WTC11 (cell line): ENCODE results near the gene NEK4. TPM values are rescaled to one million over a fixed set of nuclear protein-coding genes. Genes with fewer than 3 reads are reported as not detected.

Source experiments
- ATAC-seq: fragments of 200-7000 bp; cut with Tn5 transposase; 2 replicates; pipeline ENCODE4 v1.10.0; 2021; ENCODE audit warnings: mild to moderate bottlenecking, moderate library complexity
- CTCF ChIA-PET: fragments of 300-600 bp; sonication (Branson Sonifier 250); formaldehyde crosslinking; loops from one replicate; lab custom pipeline; 2021; ENCODE audit warnings: antibody characterized with exemption; lab: Charles Lee
- POLR2A ChIA-PET: fragments of 350-600 bp; sonication (Branson Sonifier 250); formaldehyde crosslinking; loops from one replicate; lab custom pipeline; 2021; ENCODE audit warnings: antibody characterized with exemption; lab: Charles Lee
- DNase-seq: peaks from one replicate; pipeline ENCODE4 v3.0.0; 2021; ENCODE audit warnings: low spot score
- H3K27ac Mint-ChIP-seq: 2 replicates; pipeline ENCODE4 v1.8.0; 2021; ENCODE audit warnings: mixed read lengths
- H3K27me3 Mint-ChIP-seq: 2 replicates; pipeline ENCODE4 v1.8.0; 2021; ENCODE audit warnings: low read depth, mild to moderate bottlenecking, moderate library complexity, mixed read lengths
- H3K36me3 Mint-ChIP-seq: 2 replicates; pipeline ENCODE4 v1.8.0; 2021; ENCODE audit warnings: mixed read lengths
- H3K4me1 Mint-ChIP-seq: 2 replicates; pipeline ENCODE4 v1.8.0; 2022; ENCODE audit warnings: mixed read lengths
- H3K4me3 Mint-ChIP-seq: 2 replicates; pipeline ENCODE4 v1.8.0; 2021; ENCODE audit warnings: mild to moderate bottlenecking, moderate library complexity, mixed read lengths
- H3K9me3 Mint-ChIP-seq: 2 replicates; pipeline ENCODE4 v1.8.0; 2021; ENCODE audit warnings: mixed read lengths
- ATF1 ChIP-seq: sonication (generic); formaldehyde crosslinking; IDR thresholded peaks from 2 replicates; pipeline ENCODE4 v1.8.1; 2023; ENCODE audit warnings: mild to moderate bottlenecking, moderate library complexity, missing genetic modification reagents
- CBFB ChIP-seq: sonication (generic); formaldehyde crosslinking; IDR thresholded peaks from 2 replicates; pipeline ENCODE4 v1.8.1; 2022; ENCODE audit warnings: mild to moderate bottlenecking, low read depth, missing genetic modification reagents
- FOXP1 ChIP-seq: sonication (generic); formaldehyde crosslinking; IDR thresholded peaks from 2 replicates; pipeline ENCODE4 v1.8.0; 2022; ENCODE audit warnings: missing genetic modification reagents, mild to moderate bottlenecking, moderate library complexity, borderline replicate concordance
- GRHL2 ChIP-seq: fragments of 250-450 bp; sonication (Bioruptor Pico); IDR thresholded peaks from 2 replicates; pipeline ENCODE4 v1.8.0; 2022; ENCODE audit warnings: mild to moderate bottlenecking, moderate library complexity; ENCODE audit not compliant: insufficient replicate concordance, severe bottlenecking
- HMGA2 ChIP-seq: fragments of 250-450 bp; sonication (Bioruptor Pico); IDR thresholded peaks from 2 replicates; pipeline ENCODE4 v1.4.0; 2021; ENCODE audit warnings: mild to moderate bottlenecking, moderate library complexity
- KAT7 ChIP-seq: sonication (generic); formaldehyde crosslinking; IDR thresholded peaks from 2 replicates; pipeline ENCODE4 v1.8.1; 2023; ENCODE audit warnings: missing genetic modification reagents, mild to moderate bottlenecking, borderline replicate concordance
- NFE2L1 ChIP-seq: sonication (generic); formaldehyde crosslinking; IDR thresholded peaks from 2 replicates; pipeline ENCODE4 v1.8.1; 2023; ENCODE audit warnings: missing genetic modification reagents
- NR1H2 ChIP-seq: sonication (generic); formaldehyde crosslinking; IDR thresholded peaks from 2 replicates; pipeline ENCODE4 v1.9.0; 2021; ENCODE audit warnings: mild to moderate bottlenecking, moderate library complexity, missing genetic modification reagents
- PRRX2 ChIP-seq: fragments of 250-450 bp; sonication (Bioruptor Pico); IDR thresholded peaks from 2 replicates; pipeline ENCODE4 v1.8.0; 2021; ENCODE audit warnings: mild to moderate bottlenecking
- RORB ChIP-seq: fragments of 250-450 bp; sonication (Bioruptor Pico); IDR thresholded peaks from 2 replicates; pipeline ENCODE4 v1.9.0; 2021; ENCODE audit warnings: mild to moderate bottlenecking
- SMAD3 ChIP-seq: sonication (generic); formaldehyde crosslinking; IDR thresholded peaks from 2 replicates; pipeline ENCODE4 v1.8.0; 2022; ENCODE audit warnings: missing genetic modification reagents, mild to moderate bottlenecking, borderline replicate concordance
- SOX15 ChIP-seq: fragments of 250-450 bp; sonication (Bioruptor Pico); IDR thresholded peaks from 2 replicates; pipeline ENCODE4 v1.9.0; 2021; ENCODE audit warnings: mild to moderate bottlenecking
- TEAD1 ChIP-seq: sonication (generic); formaldehyde crosslinking; IDR thresholded peaks from 2 replicates; pipeline ENCODE4 v1.8.0; 2022; ENCODE audit warnings: mild to moderate bottlenecking, missing genetic modification reagents
- TP53 ChIP-seq: sonication (generic); formaldehyde crosslinking; IDR thresholded peaks from 2 replicates; pipeline ENCODE4 v1.8.1; 2023; ENCODE audit warnings: mild to moderate bottlenecking, missing genetic modification reagents
- ZNF138 ChIP-seq: sonication (generic); formaldehyde crosslinking; conservative IDR thresholded peaks from 2 replicates; pipeline ENCODE4 v1.8.1; 2022; ENCODE audit warnings: mild to moderate bottlenecking, moderate library complexity, missing genetic modification reagents
- ZNF317 ChIP-seq: sonication (generic); formaldehyde crosslinking; IDR thresholded peaks from 2 replicates; pipeline ENCODE4 v1.8.1; 2023; ENCODE audit warnings: low read depth, mild to moderate bottlenecking, moderate library complexity, missing genetic modification reagents, borderline replicate concordance
- total RNA-seq: library from RNA; stranded (reverse); gene quantifications from 3 replicates; pipeline ENCODE4 v1.2.3, GENCODE V29; 2021
- TF ChIP-seq, protein P1 (sequence below): fragments of 200-600 bp; IDR thresholded peaks from 2 replicates; pipeline ENCODE4 v1.8.0; 2022; ENCODE audit warnings: antibody characterized with exemption
- TF ChIP-seq, protein P2 (sequence below): fragments of 250-450 bp; sonication (Bioruptor Pico); IDR thresholded peaks from 2 replicates; pipeline ENCODE4 v1.8.0; 2021; ENCODE audit warnings: mild to moderate bottlenecking
- TF ChIP-seq, protein P3 (sequence below): sonication (generic); formaldehyde crosslinking; IDR thresholded peaks from 2 replicates; pipeline ENCODE4 v1.8.0; 2022; ENCODE audit warnings: mild to moderate bottlenecking, missing genetic modification reagents
- TF ChIP-seq, protein P4 (sequence below): sonication (generic); formaldehyde crosslinking; IDR thresholded peaks from 2 replicates; pipeline ENCODE4 v1.8.1; 2023; ENCODE audit warnings: mild to moderate bottlenecking, missing genetic modification reagents
- TF ChIP-seq, protein P5 (sequence below): fragments of 250-450 bp; sonication (Bioruptor Pico); IDR thresholded peaks from 2 replicates; pipeline ENCODE4 v1.9.0; 2021; ENCODE audit warnings: moderate library complexity, mild to moderate bottlenecking, inconsistent platforms, borderline replicate concordance
- TF ChIP-seq, protein P6 (sequence below): sonication (generic); formaldehyde crosslinking; IDR thresholded peaks from 2 replicates; pipeline ENCODE4 v1.8.0; 2022; ENCODE audit warnings: mild to moderate bottlenecking, missing genetic modification reagents

NEK4 gene
- total RNA-seq, 1 experiment from 2014 or later: 31.4 TPM

DNA sequence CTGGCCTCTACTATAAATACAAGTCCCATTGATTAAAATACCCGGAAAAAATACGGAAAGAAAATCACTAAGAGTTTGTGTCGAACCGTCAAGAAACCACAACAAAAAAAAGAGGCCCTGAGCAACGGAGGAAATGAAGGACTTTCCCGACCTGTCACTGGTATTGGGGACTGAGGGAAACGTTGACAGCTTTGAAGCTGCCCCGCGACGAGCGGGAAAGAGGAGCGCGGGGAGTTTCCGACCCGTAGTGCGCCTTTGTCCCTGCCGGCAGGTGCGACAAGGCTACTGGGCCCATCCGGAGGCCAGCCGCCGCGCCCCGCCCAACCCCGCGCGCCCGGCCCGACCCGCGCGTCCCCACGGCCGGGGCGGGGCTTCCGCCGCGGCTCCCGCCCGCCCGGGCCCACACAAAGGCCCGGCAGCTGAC lies 85.4 kb downstream of the NEK4 start (continued):
- TF ChIP-seq, protein P1, sequence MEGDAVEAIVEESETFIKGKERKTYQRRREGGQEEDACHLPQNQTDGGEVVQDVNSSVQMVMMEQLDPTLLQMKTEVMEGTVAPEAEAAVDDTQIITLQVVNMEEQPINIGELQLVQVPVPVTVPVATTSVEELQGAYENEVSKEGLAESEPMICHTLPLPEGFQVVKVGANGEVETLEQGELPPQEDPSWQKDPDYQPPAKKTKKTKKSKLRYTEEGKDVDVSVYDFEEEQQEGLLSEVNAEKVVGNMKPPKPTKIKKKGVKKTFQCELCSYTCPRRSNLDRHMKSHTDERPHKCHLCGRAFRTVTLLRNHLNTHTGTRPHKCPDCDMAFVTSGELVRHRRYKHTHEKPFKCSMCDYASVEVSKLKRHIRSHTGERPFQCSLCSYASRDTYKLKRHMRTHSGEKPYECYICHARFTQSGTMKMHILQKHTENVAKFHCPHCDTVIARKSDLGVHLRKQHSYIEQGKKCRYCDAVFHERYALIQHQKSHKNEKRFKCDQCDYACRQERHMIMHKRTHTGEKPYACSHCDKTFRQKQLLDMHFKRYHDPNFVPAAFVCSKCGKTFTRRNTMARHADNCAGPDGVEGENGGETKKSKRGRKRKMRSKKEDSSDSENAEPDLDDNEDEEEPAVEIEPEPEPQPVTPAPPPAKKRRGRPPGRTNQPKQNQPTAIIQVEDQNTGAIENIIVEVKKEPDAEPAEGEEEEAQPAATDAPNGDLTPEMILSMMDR: no peak

DNA sequence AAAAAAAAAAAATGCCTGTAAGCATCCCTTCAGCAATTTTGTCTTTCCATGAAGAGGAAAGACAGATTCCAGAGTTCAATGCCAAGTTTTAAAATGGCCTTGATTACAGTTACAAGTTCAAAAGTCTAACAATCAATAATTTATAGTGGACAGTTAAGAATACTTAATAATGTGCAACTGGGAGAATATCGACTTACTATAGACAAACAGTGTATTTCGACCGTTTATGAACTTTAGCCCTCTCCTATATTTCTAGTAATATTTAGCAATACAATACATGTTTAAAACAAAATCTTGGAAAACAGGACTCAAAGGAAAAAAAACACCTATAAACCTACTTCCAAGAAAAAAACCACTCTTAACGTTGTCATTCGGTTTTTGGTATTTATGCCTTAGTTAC lies 86.6 kb downstream of the NEK4 start:
- Mint-ChIP-seq H3K27ac (no peak overlapping the region), H3K36me3 (peaks cover 36% of the 10 kb centered on the region), H3K4me1 (peaks cover 30% of the 10 kb centered on the region), H3K9me3 (no peaks in the 10 kb centered on the region), H3K27me3 (no peaks in the 10 kb centered on the region; the same call in 1 of the 2 replicates), H3K4me3 (peak overlapping the region; percentile 84)
- CTCF ChIA-PET: no interaction called here
- POLR2A ChIA-PET: no interaction called here
- TF ChIP-seq, protein P2, sequence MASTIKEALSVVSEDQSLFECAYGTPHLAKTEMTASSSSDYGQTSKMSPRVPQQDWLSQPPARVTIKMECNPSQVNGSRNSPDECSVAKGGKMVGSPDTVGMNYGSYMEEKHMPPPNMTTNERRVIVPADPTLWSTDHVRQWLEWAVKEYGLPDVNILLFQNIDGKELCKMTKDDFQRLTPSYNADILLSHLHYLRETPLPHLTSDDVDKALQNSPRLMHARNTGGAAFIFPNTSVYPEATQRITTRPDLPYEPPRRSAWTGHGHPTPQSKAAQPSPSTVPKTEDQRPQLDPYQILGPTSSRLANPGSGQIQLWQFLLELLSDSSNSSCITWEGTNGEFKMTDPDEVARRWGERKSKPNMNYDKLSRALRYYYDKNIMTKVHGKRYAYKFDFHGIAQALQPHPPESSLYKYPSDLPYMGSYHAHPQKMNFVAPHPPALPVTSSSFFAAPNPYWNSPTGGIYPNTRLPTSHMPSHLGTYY (CRISPR knock-in tag): no peak
- DNase-seq (no peak), ATAC-seq (no peak)

DNA sequence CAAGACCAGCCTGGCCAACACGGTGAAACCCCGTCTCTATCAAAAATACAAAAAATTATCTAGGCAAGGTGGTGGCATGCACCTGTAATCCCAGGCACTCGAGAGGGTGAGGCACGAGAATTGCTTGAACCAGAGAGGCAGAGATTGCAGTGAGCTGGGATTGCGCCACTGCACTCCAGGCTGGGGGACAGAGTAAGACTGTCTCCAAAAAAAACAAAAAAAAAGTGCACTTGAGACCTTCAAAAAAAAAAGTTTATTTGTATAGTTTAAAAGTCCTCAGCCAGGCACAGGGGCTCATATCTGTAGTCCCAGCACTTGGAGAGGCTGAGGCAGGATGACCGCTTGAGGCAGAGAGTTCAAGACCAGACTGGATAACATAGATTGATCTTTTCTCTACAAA lies 87.1 kb downstream of the NEK4 start:
- ATAC-seq: no peak
- POLR2A ChIA-PET: no interaction called here

DNA sequence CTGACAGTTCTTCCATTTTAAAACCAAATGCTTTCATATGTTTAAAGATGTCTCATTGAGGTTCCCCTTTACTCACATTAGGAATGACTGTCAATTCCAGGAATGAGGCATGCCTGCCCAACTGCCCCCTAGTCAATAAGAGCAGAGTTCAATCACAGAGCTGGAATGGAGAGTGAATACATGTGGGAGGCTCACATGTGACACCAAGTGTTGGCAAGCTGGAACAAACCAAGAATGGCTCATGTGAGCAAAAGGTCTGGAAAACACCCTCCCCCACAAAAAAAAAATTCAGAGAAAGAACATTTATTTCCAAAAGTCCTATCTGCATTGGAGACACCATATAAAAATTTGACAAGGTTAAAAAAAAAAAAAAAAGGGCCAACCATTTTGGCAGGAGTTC lies 88.7 kb downstream of the NEK4 start:
- POLR2A ChIA-PET: no interaction called here
- H3K27ac Mint-ChIP-seq: peak overlapping the region; percentile 16; the same call in 1 of the 2 replicates
- no peak for DNase-seq
- peaks cover 22% of the 10 kb centered on the region for H3K4me1 Mint-ChIP-seq
- H3K27me3 Mint-ChIP-seq: no peaks in the 10 kb centered on the region; the same call in 1 of the 2 replicates
- ATAC-seq: peak; percentile 18; the same call in 1 of the 2 replicates
- CTCF ChIA-PET: interaction anchor here (1.0 kb wide), 1 partner anchor 117 kb away, joined by 3 read pairs; no protein-coding TSS in a partner anchor
- peaks cover 30% of the 10 kb centered on the region for H3K36me3 Mint-ChIP-seq
- H3K4me3 Mint-ChIP-seq: no peak overlapping the region
- H3K9me3 Mint-ChIP-seq: no peaks in the 10 kb centered on the region
- TF ChIP-seq NFE2L1 (CRISPR knock-in tag) (no peak), TEAD1 (CRISPR knock-in tag) (no peak), NR1H2 (CRISPR knock-in tag) (no peak), GRHL2 (CRISPR knock-in tag) (no peak), SMAD3 (CRISPR knock-in tag) (no peak), ZNF138 (no peak), KAT7 (CRISPR knock-in tag) (no peak), RORB (CRISPR knock-in tag) (no peak), HMGA2 (CRISPR knock-in tag) (no peak), ZNF317 (CRISPR knock-in tag) (no peak), PRRX2 (no peak), SOX15 (no peak), CBFB (CRISPR knock-in tag) (no peak), TP53 (CRISPR knock-in tag) (no peak), ATF1 (CRISPR knock-in tag) (no peak)
- TF ChIP-seq, protein P2 (CRISPR knock-in tag): no peak
- TF ChIP-seq, protein P3, sequence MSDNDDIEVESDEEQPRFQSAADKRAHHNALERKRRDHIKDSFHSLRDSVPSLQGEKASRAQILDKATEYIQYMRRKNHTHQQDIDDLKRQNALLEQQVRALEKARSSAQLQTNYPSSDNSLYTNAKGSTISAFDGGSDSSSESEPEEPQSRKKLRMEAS (CRISPR knock-in tag): no peak
- TF ChIP-seq, protein P4, sequence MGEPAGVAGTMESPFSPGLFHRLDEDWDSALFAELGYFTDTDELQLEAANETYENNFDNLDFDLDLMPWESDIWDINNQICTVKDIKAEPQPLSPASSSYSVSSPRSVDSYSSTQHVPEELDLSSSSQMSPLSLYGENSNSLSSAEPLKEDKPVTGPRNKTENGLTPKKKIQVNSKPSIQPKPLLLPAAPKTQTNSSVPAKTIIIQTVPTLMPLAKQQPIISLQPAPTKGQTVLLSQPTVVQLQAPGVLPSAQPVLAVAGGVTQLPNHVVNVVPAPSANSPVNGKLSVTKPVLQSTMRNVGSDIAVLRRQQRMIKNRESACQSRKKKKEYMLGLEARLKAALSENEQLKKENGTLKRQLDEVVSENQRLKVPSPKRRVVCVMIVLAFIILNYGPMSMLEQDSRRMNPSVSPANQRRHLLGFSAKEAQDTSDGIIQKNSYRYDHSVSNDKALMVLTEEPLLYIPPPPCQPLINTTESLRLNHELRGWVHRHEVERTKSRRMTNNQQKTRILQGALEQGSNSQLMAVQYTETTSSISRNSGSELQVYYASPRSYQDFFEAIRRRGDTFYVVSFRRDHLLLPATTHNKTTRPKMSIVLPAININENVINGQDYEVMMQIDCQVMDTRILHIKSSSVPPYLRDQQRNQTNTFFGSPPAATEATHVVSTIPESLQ (CRISPR knock-in tag): no peak
- TF ChIP-seq, protein P5, sequence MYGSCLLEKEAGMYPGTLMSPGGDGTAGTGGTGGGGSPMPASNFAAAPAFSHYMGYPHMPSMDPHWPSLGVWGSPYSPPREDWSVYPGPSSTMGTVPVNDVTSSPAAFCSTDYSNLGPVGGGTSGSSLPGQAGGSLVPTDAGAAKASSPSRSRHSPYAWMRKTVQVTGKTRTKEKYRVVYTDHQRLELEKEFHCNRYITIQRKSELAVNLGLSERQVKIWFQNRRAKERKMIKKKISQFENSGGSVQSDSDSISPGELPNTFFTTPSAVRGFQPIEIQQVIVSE: no peak

More for the DNA sequence above, 87.1 kb downstream of the NEK4 start:
- no peak for DNase-seq
- peaks cover 30% of the 10 kb centered on the region for H3K4me1 Mint-ChIP-seq
- H3K27ac Mint-ChIP-seq: no peak overlapping the region
- H3K9me3 Mint-ChIP-seq: no peaks in the 10 kb centered on the region
- CTCF ChIA-PET: no interaction called here
- H3K4me3 Mint-ChIP-seq: peak overlapping the region; percentile 84
- H3K27me3 Mint-ChIP-seq: no peaks in the 10 kb centered on the region; the same call in 1 of the 2 replicates
- TF ChIP-seq, protein P6, sequence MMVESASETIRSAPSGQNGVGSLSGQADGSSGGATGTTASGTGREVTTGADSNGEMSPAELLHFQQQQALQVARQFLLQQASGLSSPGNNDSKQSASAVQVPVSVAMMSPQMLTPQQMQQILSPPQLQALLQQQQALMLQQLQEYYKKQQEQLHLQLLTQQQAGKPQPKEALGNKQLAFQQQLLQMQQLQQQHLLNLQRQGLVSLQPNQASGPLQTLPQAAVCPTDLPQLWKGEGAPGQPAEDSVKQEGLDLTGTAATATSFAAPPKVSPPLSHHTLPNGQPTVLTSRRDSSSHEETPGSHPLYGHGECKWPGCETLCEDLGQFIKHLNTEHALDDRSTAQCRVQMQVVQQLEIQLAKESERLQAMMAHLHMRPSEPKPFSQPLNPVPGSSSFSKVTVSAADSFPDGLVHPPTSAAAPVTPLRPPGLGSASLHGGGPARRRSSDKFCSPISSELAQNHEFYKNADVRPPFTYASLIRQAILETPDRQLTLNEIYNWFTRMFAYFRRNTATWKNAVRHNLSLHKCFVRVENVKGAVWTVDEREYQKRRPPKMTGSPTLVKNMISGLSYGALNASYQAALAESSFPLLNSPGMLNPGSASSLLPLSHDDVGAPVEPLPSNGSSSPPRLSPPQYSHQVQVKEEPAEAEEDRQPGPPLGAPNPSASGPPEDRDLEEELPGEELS (CRISPR knock-in tag): no peak
- no peak for TF ChIP-seq FOXP1 (CRISPR knock-in tag)
- peaks cover 36% of the 10 kb centered on the region for H3K36me3 Mint-ChIP-seq
